ENCODE results near the gene CTDSPL2.

DNA sequence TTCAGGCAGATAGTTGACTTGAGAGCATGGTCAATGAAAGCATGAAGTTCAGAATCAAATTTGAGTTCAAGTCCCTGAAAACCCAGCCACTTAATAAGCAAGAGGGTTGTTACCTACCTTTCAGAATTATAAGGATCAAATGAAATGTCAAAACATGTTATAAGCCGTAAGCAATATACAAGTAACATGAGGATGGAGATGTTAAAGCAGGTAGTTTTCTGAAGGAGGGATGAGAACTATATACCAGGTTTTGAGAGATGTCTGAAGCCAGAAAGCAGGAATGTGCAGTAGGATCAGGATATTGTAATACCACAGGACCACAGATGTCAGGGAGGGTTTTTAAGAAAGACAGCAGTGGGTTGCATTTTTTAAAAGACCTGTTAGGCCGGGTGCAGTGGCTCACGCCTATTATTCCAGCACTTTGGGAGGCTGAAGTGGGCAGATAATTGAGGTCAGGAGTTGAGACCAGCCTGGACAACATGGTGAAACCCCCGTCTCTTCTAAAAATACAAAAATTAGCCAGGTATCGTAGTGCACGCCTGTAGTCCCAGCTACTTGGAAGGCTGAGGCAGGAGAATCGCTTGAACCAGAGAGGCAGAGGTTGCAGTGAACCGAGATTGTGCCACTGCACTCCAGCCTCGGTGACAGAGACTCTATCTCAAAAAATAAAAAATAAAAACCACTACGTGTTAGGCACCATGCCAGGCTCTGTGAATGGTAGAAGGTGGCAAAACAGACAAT lies 102.6 kb downstream of the CTDSPL2 start:
- TF ChIP-seq SMC3 (IDR thresholded peaks at IDR 0.05) (no peak), JUN (IDR thresholded peaks at IDR 0.05) (no peak), POLR2A (IDR thresholded peaks at IDR 0.05; ENCODE audit: low read length) (no peak), RFX5 (IDR thresholded peaks at IDR 0.05) (no peak)
- TF ChIP-seq, protein P1, sequence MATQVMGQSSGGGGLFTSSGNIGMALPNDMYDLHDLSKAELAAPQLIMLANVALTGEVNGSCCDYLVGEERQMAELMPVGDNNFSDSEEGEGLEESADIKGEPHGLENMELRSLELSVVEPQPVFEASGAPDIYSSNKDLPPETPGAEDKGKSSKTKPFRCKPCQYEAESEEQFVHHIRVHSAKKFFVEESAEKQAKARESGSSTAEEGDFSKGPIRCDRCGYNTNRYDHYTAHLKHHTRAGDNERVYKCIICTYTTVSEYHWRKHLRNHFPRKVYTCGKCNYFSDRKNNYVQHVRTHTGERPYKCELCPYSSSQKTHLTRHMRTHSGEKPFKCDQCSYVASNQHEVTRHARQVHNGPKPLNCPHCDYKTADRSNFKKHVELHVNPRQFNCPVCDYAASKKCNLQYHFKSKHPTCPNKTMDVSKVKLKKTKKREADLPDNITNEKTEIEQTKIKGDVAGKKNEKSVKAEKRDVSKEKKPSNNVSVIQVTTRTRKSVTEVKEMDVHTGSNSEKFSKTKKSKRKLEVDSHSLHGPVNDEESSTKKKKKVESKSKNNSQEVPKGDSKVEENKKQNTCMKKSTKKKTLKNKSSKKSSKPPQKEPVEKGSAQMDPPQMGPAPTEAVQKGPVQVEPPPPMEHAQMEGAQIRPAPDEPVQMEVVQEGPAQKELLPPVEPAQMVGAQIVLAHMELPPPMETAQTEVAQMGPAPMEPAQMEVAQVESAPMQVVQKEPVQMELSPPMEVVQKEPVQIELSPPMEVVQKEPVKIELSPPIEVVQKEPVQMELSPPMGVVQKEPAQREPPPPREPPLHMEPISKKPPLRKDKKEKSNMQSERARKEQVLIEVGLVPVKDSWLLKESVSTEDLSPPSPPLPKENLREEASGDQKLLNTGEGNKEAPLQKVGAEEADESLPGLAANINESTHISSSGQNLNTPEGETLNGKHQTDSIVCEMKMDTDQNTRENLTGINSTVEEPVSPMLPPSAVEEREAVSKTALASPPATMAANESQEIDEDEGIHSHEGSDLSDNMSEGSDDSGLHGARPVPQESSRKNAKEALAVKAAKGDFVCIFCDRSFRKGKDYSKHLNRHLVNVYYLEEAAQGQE (IDR thresholded peaks at IDR 0.05): no peak
- TF ChIP-seq, protein P2, sequence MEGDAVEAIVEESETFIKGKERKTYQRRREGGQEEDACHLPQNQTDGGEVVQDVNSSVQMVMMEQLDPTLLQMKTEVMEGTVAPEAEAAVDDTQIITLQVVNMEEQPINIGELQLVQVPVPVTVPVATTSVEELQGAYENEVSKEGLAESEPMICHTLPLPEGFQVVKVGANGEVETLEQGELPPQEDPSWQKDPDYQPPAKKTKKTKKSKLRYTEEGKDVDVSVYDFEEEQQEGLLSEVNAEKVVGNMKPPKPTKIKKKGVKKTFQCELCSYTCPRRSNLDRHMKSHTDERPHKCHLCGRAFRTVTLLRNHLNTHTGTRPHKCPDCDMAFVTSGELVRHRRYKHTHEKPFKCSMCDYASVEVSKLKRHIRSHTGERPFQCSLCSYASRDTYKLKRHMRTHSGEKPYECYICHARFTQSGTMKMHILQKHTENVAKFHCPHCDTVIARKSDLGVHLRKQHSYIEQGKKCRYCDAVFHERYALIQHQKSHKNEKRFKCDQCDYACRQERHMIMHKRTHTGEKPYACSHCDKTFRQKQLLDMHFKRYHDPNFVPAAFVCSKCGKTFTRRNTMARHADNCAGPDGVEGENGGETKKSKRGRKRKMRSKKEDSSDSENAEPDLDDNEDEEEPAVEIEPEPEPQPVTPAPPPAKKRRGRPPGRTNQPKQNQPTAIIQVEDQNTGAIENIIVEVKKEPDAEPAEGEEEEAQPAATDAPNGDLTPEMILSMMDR (IDR thresholded peaks at IDR 0.05): no peak
- TF ChIP-seq, protein P3, sequence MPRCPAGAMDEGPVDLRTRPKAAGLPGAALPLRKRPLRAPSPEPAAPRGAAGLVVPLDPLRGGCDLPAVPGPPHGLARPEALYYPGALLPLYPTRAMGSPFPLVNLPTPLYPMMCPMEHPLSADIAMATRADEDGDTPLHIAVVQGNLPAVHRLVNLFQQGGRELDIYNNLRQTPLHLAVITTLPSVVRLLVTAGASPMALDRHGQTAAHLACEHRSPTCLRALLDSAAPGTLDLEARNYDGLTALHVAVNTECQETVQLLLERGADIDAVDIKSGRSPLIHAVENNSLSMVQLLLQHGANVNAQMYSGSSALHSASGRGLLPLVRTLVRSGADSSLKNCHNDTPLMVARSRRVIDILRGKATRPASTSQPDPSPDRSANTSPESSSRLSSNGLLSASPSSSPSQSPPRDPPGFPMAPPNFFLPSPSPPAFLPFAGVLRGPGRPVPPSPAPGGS (IDR thresholded peaks at IDR 0.05): no peak
